NCI-H2227 (cell line): ENCODE measurements around the gene SH2D3A.
A peak's percentile ranks its signal among the peaks of the same experiment; 100 is the strongest.

ENCODE experiments used
- DNase-seq: peaks from one replicate; lab custom pipeline; 2025; ENCODE audit not compliant: unreplicated experiment; lab: John Stamatoyannopoulos, UW

SH2D3A gene

GRCh38 chr19:6723738-6724137, 43.5 kb downstream of the SH2D3A start:
- DNase-seq = no peak

DNA sequence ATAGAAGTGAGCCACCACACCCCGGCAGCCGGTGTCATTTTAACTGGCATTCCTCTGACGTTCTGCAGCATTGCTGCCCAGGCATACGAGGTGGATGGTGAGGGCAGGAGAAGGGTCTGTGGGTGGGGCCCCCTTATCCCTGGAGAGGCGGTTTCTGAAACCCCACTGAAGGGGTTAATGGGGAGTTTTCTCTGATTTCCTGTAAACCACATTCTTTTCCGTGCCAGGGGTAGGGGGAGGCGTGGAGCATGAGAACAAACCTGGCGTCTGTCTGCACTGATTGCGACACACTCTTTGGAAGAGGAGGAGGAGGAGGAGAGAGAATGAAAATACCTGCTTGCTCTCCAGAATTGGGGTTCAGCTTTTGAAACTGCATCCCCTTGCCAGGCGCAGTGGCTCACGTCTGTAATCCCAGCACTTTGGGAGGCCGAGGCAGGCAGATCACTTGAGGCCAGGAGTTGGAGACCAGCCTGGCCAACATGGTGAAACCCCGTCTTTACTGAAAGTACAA, 44.1 kb downstream of the SH2D3A start:
- no peak for DNase-seq

DNA sequence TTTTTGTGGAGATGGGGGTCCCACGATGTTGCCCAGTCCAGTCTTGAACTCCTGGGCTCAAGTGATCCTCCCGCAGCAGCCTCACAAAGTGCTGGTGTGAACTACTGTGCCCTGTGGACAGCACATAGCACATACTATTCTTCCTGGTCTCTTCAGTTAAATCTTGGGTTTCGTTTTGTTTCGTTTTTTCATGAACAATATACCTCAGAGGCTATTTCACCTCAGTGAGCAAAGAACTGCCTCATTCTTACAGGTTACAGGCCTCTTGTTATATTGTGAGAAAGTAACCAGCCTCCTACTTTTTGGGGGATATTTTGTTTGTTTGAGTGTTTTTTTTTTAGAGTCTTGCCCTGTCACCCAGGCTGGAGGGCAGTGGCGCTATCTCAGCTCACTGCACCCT, 45.5 kb downstream of the SH2D3A start:
- no peak for DNase-seq

- DNase-seq = no peak
These were observed 46.1 kb downstream of the SH2D3A start for GRCh38 chr19:6721138-6721474.

- DNase-seq = no peak
These were observed 46.7 kb downstream of the SH2D3A start, which contains the start of gene C3 for GRCh38 chr19:6720369-6721137. TSS of gene C3 (minus strand) at chr19:6720650. CDS start at chr19:6720589, 61 bp downstream.

GRCh38 chr19:6719992-6720368, 47.3 kb downstream of the SH2D3A start:
- no peak for DNase-seq

- no peak for DNase-seq
These were observed 47.7 kb downstream of the SH2D3A start for GRCh38 chr19:6719540-6719861.

- peak; percentile 36 for DNase-seq
These were observed 48.3 kb downstream of the SH2D3A start for GRCh38 chr19:6718741-6719539.

- DNase-seq = no peak
These were observed 49.0 kb downstream of the SH2D3A start for GRCh38 chr19:6718111-6718740.

GRCh38 chr19:6717441-6717971, 49.7 kb downstream of the SH2D3A start:
- DNase-seq = no peak

GRCh38 chr19:6717036-6717435, 50.2 kb downstream of the SH2D3A start:
- DNase-seq = no peak

- DNase-seq = no peak
These were observed 50.6 kb downstream of the SH2D3A start for GRCh38 chr19:6716610-6716970.

- DNase-seq = no peak
These were observed 52.3 kb downstream of the SH2D3A start for GRCh38 chr19:6714749-6715555.

DNA sequence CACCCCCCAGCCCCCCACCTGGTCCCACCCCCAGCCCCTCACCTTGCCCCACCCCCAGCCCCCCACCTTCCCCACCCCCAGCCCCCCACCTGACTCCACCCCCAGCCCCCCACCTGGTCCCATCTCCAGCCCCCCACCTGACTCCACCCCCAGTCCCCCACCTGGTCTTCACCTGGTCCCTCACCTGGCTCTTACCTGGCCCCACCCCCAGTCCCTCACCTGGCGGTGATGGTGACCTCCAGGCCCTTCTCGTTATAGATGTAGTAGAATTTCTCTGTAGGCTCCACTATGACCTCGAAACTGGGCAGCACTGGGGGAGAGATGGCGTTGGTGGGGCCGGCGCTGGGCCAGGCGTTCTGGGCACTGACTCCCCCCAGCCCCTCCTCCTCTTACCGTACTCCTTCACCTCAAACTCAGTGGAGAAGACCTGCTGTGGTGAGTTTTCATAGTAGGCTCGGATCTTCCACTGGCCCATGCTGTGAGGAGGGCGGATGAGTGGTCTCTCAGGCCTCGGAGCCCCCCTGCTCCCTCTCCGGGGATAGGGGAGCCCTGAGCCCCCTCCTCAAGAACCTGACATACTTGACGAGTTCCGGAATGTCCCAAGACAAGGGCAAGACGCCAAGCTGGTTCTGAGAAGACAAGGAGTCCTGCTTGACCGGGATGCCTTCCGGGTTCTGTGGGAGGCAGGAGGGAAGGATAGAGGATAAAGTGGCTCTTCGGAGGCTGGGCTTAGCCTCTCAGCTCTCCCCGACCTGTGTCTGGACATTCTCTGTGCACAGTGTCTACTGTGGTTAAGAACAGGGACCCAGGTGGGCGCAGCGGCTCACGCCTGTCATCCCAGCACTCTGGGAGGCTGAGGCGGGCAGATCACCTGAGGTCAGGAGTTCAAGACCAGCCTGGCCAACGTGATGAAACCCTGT, 53.2 kb downstream of the SH2D3A start:
- DNase-seq = no peak

DNA sequence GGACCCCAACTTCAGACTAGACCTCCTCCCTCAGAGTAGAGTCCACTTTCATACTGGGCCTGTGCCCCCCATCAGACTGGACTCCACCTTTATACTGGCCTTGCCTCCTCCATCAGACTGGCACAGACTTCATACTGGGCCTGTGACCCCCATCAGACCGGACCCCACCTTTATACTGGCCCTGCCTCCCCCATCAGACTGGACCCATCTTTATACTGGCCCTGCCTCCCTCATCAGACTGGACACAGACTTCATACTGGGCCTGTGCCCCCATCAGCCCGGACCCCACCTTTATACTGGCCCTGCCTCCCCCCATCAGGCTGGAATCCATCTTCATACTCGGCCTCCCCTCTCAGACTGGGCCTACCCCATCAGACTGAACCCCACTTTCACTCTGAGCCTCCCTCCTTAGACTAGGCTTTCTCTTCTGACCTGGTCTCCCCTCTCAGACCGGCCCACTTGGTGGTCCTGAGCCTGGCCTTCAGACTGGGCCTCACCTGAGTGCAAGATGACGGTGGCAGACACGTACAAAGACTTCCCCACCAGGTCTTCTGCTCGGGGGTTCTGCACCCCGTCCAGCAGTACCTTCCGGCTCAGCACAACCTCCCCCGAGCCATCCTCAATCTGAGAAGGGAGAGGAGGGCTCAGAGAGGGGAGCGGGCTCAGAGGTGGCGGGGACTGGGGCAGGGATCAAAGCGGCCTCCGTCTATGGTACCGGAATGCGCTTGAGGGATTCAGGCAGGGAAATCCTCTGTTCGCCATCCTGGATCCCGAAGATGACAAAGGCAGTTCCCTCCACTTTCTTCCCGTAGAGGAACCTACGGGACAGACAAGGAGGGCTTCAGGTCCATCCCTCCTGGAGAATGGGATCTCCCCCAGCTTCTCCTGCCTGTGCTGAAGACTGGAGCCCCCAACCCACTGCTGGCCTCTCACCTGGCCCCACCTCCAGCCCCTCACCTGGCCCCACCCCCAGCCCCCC, 54.3 kb downstream of the SH2D3A start:
- no peak for DNase-seq

- no peak for DNase-seq
These were observed 55.0 kb downstream of the SH2D3A start for GRCh38 chr19:6712231-6712630.

DNA sequence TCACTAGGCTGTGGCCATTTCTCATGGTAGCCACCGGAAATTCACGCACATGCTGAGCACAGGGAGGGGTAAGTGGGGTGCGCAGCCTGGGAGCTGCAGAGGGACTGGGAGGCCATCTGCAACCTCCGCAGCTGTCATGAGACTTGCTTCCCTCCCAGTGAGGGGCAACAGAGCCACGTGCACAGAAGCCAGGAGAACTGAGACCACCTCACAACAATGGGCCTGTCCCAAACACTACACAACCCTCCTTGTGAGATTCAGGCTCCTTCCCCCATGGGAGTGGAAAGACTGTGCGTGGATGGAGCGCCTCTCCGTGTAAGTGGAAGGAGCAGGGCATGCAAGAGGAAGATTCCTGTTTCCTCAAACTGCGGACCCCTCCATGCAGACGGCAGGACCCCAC, 55.6 kb downstream of the SH2D3A start:
- no peak for DNase-seq

- DNase-seq = no peak
These were observed 56.2 kb downstream of the SH2D3A start for GRCh38 chr19:6711078-6711361.
